K562 (cell line): Measurements from ENCODE around the gene ZCCHC24. TPM values are rescaled to one million over a fixed set of nuclear protein-coding genes. Genes with fewer than 3 reads are reported as not detected.

Experiments used
- ZNF274 ChIP-seq: IDR thresholded peaks from 2 replicates; pipeline ENCODE4 v1.6.1; 2011; ENCODE audit warnings: low read depth, mild to moderate bottlenecking, low read length, moderate library complexity, borderline replicate concordance
- ZNF316 ChIP-seq: fragments of 450-650 bp; IDR thresholded peaks from 2 replicates; pipeline ENCODE4 v1.6.1; 2016
- ZNF75A ChIP-seq: fragments of 450-650 bp; formaldehyde crosslinking; IDR thresholded peaks from 2 replicates; pipeline ENCODE4 v1.4.0; 2020; ENCODE audit warnings: mild to moderate bottlenecking
- polyA plus RNA-seq, 8 experiments: library from polyadenylated mRNA; depleted of rRNA in 4 of 8; stranded (reverse) in 5 of 8; unstranded in 3 of 8; fragments of >200 nt; fragmentation: Nextera tagmentation in 2 of 8; fragmentation: Illumina TruSeq in 1 of 8; extraction: Ambion mirVana in 2 of 8; extraction: Trizol in 1 of 8; gene quantifications; 2 replicates each; pipeline versions ENCODE4 v1.2.1 to v1.2.3, GENCODE V29; 2011 to 2014; ENCODE audit warnings: inconsistent platforms in 1 of 8, missing spikeins in 1 of 8
- total RNA-seq, 7 experiments: library from RNA; depleted of rRNA in 6 of 7; stranded (reverse); fragments of >200 nt in 6 of 7; fragmentation: Illumina TruSeq in 2 of 7; extraction: Trizol in 2 of 7; gene quantifications; 2 replicates each; pipeline versions ENCODE4 v1.2.1 to v1.2.3, GENCODE V29; 2011 to 2021; ENCODE audit warnings: low replicate concordance in 1 of 7
- TF ChIP-seq, protein P1 (sequence below): fragments of 450-650 bp; IDR thresholded peaks from 2 replicates; pipeline ENCODE4 v1.6.1; 2016; ENCODE audit warnings: mild to moderate bottlenecking, moderate library complexity
- TF ChIP-seq, protein P2 (sequence below), 3 experiments: fragments of 200-800 bp in 1 of 3; fragments of 250-450 bp in 1 of 3; fragments of 450-650 bp in 1 of 3; sonication (Bioruptor Pico) in 1 of 3; sonication (Bioruptor generic) in 1 of 3; formaldehyde crosslinking in 1 of 3; IDR thresholded peaks; 2 replicates each; pipeline versions ENCODE4 v1.6.1 to v1.8.0; 2016 to 2022; ENCODE audit warnings: mild to moderate bottlenecking in 2 of 3, missing genetic modification characterization in 2 of 3, missing compliant biosample characterization in 1 of 3, moderate library complexity in 1 of 3
- TF ChIP-seq, protein P3 (sequence below): fragments of 450-650 bp; conservative IDR thresholded peaks from 2 replicates; pipeline ENCODE4 v1.6.1; 2016; ENCODE audit warnings: missing genetic modification characterization, low read depth, mild to moderate bottlenecking, missing compliant biosample characterization, moderate library complexity

Gene ZCCHC24
- total and polyA plus RNA-seq, 9 of the 15 experiments (the other 6 are each of a cell fraction or from before 2014, with no cell fraction given): 0.84 to 11.0 (median 4.6) TPM

DNA sequence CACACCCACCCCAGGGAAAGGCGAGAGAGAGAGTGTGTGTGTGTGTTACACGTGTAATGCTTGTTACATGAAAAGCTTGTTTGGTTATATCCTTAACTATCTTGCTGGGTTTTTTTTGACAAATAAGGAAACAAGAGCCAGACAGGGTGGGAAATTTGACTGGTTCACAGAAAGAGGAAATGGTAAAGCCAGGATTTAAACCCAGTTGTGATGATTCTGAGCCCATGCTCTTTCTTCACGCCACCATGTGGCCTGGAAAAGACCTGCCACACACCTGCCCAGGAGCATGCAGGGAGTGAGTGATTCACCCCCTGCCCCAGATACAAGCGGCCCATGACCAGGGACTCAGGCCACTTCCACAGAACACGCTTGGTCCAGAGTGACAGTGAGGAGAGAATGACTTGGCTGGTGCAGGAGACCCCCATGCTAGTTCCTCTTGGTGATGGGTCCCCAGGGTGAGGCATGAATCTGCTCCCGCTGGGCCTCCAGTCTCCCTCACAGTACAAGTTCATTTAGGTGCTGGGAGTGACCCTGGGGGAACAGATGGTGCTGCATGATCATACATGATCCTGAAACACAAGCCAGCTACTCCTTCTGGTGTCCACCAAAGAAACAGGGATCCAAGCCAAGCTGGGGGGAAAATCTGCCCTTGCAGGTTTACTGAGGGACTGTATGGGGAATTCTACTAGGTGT lies 45.9 kb upstream of the ZCCHC24 start (continued):
- TF ChIP-seq, protein P1, sequence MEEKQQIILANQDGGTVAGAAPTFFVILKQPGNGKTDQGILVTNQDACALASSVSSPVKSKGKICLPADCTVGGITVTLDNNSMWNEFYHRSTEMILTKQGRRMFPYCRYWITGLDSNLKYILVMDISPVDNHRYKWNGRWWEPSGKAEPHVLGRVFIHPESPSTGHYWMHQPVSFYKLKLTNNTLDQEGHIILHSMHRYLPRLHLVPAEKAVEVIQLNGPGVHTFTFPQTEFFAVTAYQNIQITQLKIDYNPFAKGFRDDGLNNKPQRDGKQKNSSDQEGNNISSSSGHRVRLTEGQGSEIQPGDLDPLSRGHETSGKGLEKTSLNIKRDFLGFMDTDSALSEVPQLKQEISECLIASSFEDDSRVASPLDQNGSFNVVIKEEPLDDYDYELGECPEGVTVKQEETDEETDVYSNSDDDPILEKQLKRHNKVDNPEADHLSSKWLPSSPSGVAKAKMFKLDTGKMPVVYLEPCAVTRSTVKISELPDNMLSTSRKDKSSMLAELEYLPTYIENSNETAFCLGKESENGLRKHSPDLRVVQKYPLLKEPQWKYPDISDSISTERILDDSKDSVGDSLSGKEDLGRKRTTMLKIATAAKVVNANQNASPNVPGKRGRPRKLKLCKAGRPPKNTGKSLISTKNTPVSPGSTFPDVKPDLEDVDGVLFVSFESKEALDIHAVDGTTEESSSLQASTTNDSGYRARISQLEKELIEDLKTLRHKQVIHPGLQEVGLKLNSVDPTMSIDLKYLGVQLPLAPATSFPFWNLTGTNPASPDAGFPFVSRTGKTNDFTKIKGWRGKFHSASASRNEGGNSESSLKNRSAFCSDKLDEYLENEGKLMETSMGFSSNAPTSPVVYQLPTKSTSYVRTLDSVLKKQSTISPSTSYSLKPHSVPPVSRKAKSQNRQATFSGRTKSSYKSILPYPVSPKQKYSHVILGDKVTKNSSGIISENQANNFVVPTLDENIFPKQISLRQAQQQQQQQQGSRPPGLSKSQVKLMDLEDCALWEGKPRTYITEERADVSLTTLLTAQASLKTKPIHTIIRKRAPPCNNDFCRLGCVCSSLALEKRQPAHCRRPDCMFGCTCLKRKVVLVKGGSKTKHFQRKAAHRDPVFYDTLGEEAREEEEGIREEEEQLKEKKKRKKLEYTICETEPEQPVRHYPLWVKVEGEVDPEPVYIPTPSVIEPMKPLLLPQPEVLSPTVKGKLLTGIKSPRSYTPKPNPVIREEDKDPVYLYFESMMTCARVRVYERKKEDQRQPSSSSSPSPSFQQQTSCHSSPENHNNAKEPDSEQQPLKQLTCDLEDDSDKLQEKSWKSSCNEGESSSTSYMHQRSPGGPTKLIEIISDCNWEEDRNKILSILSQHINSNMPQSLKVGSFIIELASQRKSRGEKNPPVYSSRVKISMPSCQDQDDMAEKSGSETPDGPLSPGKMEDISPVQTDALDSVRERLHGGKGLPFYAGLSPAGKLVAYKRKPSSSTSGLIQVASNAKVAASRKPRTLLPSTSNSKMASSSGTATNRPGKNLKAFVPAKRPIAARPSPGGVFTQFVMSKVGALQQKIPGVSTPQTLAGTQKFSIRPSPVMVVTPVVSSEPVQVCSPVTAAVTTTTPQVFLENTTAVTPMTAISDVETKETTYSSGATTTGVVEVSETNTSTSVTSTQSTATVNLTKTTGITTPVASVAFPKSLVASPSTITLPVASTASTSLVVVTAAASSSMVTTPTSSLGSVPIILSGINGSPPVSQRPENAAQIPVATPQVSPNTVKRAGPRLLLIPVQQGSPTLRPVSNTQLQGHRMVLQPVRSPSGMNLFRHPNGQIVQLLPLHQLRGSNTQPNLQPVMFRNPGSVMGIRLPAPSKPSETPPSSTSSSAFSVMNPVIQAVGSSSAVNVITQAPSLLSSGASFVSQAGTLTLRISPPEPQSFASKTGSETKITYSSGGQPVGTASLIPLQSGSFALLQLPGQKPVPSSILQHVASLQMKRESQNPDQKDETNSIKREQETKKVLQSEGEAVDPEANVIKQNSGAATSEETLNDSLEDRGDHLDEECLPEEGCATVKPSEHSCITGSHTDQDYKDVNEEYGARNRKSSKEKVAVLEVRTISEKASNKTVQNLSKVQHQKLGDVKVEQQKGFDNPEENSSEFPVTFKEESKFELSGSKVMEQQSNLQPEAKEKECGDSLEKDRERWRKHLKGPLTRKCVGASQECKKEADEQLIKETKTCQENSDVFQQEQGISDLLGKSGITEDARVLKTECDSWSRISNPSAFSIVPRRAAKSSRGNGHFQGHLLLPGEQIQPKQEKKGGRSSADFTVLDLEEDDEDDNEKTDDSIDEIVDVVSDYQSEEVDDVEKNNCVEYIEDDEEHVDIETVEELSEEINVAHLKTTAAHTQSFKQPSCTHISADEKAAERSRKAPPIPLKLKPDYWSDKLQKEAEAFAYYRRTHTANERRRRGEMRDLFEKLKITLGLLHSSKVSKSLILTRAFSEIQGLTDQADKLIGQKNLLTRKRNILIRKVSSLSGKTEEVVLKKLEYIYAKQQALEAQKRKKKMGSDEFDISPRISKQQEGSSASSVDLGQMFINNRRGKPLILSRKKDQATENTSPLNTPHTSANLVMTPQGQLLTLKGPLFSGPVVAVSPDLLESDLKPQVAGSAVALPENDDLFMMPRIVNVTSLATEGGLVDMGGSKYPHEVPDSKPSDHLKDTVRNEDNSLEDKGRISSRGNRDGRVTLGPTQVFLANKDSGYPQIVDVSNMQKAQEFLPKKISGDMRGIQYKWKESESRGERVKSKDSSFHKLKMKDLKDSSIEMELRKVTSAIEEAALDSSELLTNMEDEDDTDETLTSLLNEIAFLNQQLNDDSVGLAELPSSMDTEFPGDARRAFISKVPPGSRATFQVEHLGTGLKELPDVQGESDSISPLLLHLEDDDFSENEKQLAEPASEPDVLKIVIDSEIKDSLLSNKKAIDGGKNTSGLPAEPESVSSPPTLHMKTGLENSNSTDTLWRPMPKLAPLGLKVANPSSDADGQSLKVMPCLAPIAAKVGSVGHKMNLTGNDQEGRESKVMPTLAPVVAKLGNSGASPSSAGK: peak; percentile 41
- TF ChIP-seq, protein P2, sequence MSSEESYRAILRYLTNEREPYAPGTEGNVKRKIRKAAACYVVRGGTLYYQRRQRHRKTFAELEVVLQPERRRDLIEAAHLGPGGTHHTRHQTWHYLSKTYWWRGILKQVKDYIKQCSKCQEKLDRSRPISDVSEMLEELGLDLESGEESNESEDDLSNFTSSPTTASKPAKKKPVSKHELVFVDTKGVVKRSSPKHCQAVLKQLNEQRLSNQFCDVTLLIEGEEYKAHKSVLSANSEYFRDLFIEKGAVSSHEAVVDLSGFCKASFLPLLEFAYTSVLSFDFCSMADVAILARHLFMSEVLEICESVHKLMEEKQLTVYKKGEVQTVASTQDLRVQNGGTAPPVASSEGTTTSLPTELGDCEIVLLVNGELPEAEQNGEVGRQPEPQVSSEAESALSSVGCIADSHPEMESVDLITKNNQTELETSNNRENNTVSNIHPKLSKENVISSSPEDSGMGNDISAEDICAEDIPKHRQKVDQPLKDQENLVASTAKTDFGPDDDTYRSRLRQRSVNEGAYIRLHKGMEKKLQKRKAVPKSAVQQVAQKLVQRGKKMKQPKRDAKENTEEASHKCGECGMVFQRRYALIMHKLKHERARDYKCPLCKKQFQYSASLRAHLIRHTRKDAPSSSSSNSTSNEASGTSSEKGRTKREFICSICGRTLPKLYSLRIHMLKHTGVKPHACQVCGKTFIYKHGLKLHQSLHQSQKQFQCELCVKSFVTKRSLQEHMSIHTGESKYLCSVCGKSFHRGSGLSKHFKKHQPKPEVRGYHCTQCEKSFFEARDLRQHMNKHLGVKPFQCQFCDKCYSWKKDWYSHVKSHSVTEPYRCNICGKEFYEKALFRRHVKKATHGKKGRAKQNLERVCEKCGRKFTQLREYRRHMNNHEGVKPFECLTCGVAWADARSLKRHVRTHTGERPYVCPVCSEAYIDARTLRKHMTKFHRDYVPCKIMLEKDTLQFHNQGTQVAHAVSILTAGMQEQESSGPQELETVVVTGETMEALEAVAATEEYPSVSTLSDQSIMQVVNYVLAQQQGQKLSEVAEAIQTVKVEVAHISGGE (CRISPR knock-in tag; IDR thresholded peaks at IDR 0.05): no peak
- no peak for TF ChIP-seq ZNF316
- TF ChIP-seq, protein P3, sequence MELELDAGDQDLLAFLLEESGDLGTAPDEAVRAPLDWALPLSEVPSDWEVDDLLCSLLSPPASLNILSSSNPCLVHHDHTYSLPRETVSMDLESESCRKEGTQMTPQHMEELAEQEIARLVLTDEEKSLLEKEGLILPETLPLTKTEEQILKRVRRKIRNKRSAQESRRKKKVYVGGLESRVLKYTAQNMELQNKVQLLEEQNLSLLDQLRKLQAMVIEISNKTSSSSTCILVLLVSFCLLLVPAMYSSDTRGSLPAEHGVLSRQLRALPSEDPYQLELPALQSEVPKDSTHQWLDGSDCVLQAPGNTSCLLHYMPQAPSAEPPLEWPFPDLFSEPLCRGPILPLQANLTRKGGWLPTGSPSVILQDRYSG (tag): no peak
- no peak for TF ChIP-seq ZNF274
- no peak for TF ChIP-seq ZNF75A (CRISPR knock-in tag)
